MM.1S (cell line): Measurements from ENCODE around the gene HINT2.

Experiments
- DNase-seq: peaks from one replicate; pipeline ENCODE4 v3.0.0-alpha.2; 2015
- H2AFZ ChIP-seq: fragments of 300-600 bp; sonication (generic); 2 replicates; pipeline ENCODE4 v1.6.0; 2016; ENCODE audit warnings: antibody characterized with exemption, low read length
- H3F3A ChIP-seq: fragments of 300-600 bp; sonication (generic); 2 replicates; pipeline ENCODE4 v1.6.1; 2016; ENCODE audit warnings: mild to moderate bottlenecking, antibody characterized with exemption, low read length, moderate library complexity, mixed read lengths; ENCODE audit not compliant: insufficient read depth
- H3K27ac ChIP-seq: fragments of 300-600 bp; sonication (generic); 2 replicates; pipeline ENCODE4 v1.5.1; 2016; ENCODE audit warnings: mild to moderate bottlenecking, low read length
- H3K27me3 ChIP-seq: fragments of 300-600 bp; sonication (generic); replicated peaks from 2 replicates; pipeline ENCODE4 v1.6.0; 2016; ENCODE audit warnings: low read length; ENCODE audit not compliant: insufficient read depth
- H3K36me3 ChIP-seq: fragments of 300-600 bp; sonication (generic); replicated peaks from 2 replicates; pipeline ENCODE4 v1.6.1; 2016; ENCODE audit warnings: mild to moderate bottlenecking, low read length, mixed read lengths; ENCODE audit not compliant: insufficient read depth
- H3K4me1 ChIP-seq: fragments of 300-600 bp; sonication (generic); 2 replicates; pipeline ENCODE4 v1.6.1; 2016; ENCODE audit warnings: low read length, mixed read lengths
- H3K4me2 ChIP-seq: fragments of 300-600 bp; sonication (generic); 2 replicates; pipeline ENCODE4 v1.6.0; 2016; ENCODE audit warnings: low read depth, low read length
- H3K4me3 ChIP-seq: fragments of 300-600 bp; sonication (generic); 2 replicates; pipeline ENCODE4 v1.5.1; 2016; ENCODE audit warnings: low read length, mixed read lengths
- H3K79me2 ChIP-seq: fragments of 300-600 bp; sonication (generic); 2 replicates; pipeline ENCODE4 v1.6.1; 2016; ENCODE audit warnings: mixed run types, low read length, mixed read lengths
- H3K9ac ChIP-seq: fragments of 300-600 bp; sonication (generic); 2 replicates; pipeline ENCODE4 v1.6.1; 2016; ENCODE audit warnings: low read length, mixed read lengths
- H3K9me2 ChIP-seq: fragments of 300-600 bp; sonication (generic); replicated peaks from 2 replicates; pipeline ENCODE4 v1.6.1; 2016; ENCODE audit warnings: mild to moderate bottlenecking, low read length, mixed read lengths; ENCODE audit not compliant: insufficient read depth
- H3K9me3 ChIP-seq: fragments of 300-600 bp; sonication (generic); replicated peaks from 2 replicates; pipeline ENCODE4 v1.6.1; 2016; ENCODE audit warnings: mild to moderate bottlenecking, low read length, mixed read lengths; ENCODE audit not compliant: insufficient read depth
- H4K20me1 ChIP-seq: fragments of 300-600 bp; sonication (generic); 2 replicates; pipeline ENCODE4 v1.6.1; 2016; ENCODE audit warnings: mild to moderate bottlenecking, low read length, moderate library complexity, mixed read lengths; ENCODE audit not compliant: insufficient read depth
- EZH2 ChIP-seq: fragments of 300-600 bp; sonication (generic); optimal IDR thresholded peaks from 2 replicates; pipeline ENCODE3; 2017; ENCODE audit warnings: low read depth, mild to moderate bottlenecking, antibody characterized with exemption, low read length, mixed read lengths
- EZH2phosphoT487 ChIP-seq: fragments of 300-600 bp; sonication (generic); IDR thresholded peaks from 2 replicates; pipeline ENCODE4 v1.6.1; 2018; ENCODE audit warnings: antibody characterized with exemption, low read length
- TF ChIP-seq, protein P1 (sequence below): fragments of 300-600 bp; sonication (generic); IDR thresholded peaks from 2 replicates; pipeline ENCODE4 v1.5.1; 2016; ENCODE audit warnings: antibody characterized with exemption, low read length, mixed read lengths

HINT2 gene

DNA sequence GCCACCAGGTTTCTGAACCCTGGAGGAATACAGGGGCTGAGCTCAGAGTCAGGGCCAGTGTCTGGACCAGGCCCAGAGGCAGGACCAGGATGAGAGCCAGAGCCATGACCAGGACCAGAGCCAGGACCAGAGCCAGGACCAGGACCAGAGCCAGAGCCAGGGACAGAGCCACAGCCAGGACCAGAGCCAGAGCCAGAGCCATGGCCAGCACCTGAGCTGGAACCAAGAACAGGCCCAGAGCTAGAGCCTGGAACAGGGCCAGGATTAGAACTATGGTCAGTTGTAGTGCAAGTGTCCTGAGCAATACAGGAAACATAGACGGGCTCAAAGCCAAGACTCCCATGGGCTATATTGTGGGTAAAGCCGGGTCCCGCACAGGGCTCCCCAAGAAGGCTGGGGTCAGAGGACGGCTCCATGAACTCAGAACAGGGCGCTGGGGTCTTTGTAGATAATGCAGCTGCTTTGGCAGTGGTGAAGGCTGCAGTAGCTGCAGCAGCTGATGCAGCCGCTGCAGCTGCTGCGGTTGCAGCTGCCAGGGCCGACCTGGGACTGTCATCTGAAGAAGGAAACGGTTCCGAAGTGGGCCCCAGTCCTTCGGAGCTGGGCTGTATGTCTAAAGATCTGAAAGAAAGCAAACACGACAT is 3.3 kb downstream of the HINT2 start:
- H3F3A ChIP-seq, result peaks cover 30% of the 10 kb centered on the region; the same call in 1 of the 2 replicates
- no peaks in the 10 kb centered on the region for H3K9me2 ChIP-seq
- H3K27me3 ChIP-seq, result no peaks in the 10 kb centered on the region
- no peaks in the 10 kb centered on the region for H4K20me1 ChIP-seq
- no peak for DNase-seq
- peak overlapping the region; percentile 79 for H3K4me2 ChIP-seq
- TF ChIP-seq EZH2phosphoT487 (no peak), EZH2 (no peak)
- TF ChIP-seq, protein P1, sequence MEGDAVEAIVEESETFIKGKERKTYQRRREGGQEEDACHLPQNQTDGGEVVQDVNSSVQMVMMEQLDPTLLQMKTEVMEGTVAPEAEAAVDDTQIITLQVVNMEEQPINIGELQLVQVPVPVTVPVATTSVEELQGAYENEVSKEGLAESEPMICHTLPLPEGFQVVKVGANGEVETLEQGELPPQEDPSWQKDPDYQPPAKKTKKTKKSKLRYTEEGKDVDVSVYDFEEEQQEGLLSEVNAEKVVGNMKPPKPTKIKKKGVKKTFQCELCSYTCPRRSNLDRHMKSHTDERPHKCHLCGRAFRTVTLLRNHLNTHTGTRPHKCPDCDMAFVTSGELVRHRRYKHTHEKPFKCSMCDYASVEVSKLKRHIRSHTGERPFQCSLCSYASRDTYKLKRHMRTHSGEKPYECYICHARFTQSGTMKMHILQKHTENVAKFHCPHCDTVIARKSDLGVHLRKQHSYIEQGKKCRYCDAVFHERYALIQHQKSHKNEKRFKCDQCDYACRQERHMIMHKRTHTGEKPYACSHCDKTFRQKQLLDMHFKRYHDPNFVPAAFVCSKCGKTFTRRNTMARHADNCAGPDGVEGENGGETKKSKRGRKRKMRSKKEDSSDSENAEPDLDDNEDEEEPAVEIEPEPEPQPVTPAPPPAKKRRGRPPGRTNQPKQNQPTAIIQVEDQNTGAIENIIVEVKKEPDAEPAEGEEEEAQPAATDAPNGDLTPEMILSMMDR, result no peak
- H3K27ac ChIP-seq, result peak overlapping the region; percentile 53; the same call in 1 of the 2 replicates
- peak overlapping the region; percentile 57 for H3K4me3 ChIP-seq
- H2AFZ ChIP-seq, result peak overlapping the region; percentile 35
- H3K9ac ChIP-seq, result peak overlapping the region; percentile 47; the same call in 1 of the 2 replicates
- H3K36me3 ChIP-seq, result no peaks in the 10 kb centered on the region
- peaks cover 25% of the 10 kb centered on the region for H3K4me1 ChIP-seq
- H3K79me2 ChIP-seq, result no peaks in the 10 kb centered on the region
- H3K9me3 ChIP-seq, result no peaks in the 10 kb centered on the region

DNA sequence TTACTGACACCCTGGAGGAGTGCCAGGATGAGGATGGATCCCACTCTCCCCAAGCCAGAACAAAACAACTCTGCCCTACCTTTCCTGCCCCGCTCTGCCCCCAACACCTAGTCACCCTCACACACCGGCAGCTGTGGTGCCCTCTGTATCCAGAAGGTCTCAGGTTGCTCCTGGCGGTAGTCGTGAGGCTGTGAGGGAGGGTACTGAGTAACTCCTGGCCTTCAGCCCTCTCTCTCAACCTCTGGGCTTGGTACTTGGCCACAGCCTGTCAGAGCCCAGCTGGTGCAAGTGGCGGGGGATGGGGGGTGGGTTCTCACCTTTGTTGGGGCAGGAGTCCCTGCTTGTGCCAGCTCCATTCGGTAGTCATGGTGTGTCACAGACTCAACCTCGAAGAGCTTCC is 4.7 kb downstream of the HINT2 start:
- Histone ChIP-seq H3K79me2 (no peaks in the 10 kb centered on the region), H4K20me1 (no peaks in the 10 kb centered on the region), H3K4me2 (no peak overlapping the region), H3K4me3 (no peak overlapping the region), H2AFZ (no peak overlapping the region), H3K27me3 (no peaks in the 10 kb centered on the region), H3K9ac (no peak overlapping the region), H3K4me1 (peaks cover 25% of the 10 kb centered on the region), H3F3A (peaks cover 27% of the 10 kb centered on the region; the same call in 1 of the 2 replicates), H3K27ac (no peak overlapping the region), H3K9me3 (no peaks in the 10 kb centered on the region), H3K9me2 (no peaks in the 10 kb centered on the region), H3K36me3 (no peaks in the 10 kb centered on the region)
- no peak for DNase-seq
- TF ChIP-seq EZH2 (no peak), EZH2phosphoT487 (no peak)
- TF ChIP-seq, protein P1, result no peak

DNA sequence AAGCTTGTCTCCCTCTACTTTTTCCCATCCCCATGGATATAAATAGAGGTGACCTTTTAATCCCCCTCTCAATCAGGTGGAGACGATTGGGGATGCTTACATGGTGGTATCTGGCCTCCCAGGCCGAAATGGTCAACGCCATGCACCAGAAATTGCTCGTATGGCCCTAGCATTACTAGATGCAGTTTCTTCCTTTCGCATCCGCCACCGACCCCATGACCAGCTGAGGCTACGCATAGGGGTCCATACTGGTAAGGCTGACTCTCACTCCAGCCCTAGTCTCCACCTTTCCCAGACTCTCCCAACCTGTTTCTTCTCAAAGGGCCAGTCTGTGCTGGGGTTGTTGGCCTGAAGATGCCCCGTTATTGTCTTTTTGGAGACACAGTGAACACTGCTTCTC is 6.4 kb downstream of the HINT2 start:
- H3K9ac ChIP-seq, result no peak overlapping the region
- no peaks in the 10 kb centered on the region for H3K9me2 ChIP-seq
- no peak for DNase-seq
- no peak overlapping the region for H3K4me3 ChIP-seq
- no peaks in the 10 kb centered on the region for H3K79me2 ChIP-seq
- no peaks in the 10 kb centered on the region for H3K36me3 ChIP-seq
- H2AFZ ChIP-seq, result no peak overlapping the region
- H3F3A ChIP-seq, result peaks cover 16% of the 10 kb centered on the region; the same call in 1 of the 2 replicates
- peaks cover 18% of the 10 kb centered on the region for H3K4me1 ChIP-seq
- no peaks in the 10 kb centered on the region for H3K27me3 ChIP-seq
- H3K9me3 ChIP-seq, result no peaks in the 10 kb centered on the region
- no peak for TF ChIP-seq EZH2
- TF ChIP-seq, protein P1, result no peak
- TF ChIP-seq EZH2phosphoT487, result no peak
- H4K20me1 ChIP-seq, result no peaks in the 10 kb centered on the region
- no peak overlapping the region for H3K27ac ChIP-seq
- no peak overlapping the region for H3K4me2 ChIP-seq
